Fibroblast of skin of back (primary cell): ENCODE results near the gene MLLT10. TPM values are rescaled to one million over a fixed set of nuclear protein-coding genes. Genes with fewer than 3 reads are reported as not detected.

Source experiments
- DNase-seq: peaks from one replicate; pipeline ENCODE4 v3.0.0-alpha.2; 2013
- polyA plus RNA-seq, 2 experiments: library from polyadenylated mRNA; unstranded; fragments of 120-200 nt; gene quantifications; one replicate each; pipeline ENCODE4 v1.2.1, GENCODE V29; 2013; ENCODE audit not compliant: insufficient read length in 2 of 2

The MLLT10 gene
- polyA plus RNA-seq (2013, experiment 1 of 2; ENCODE audit: insufficient read length) = 15.9 TPM
- 18.2 TPM for polyA plus RNA-seq (2013, experiment 2 of 2; ENCODE audit: insufficient read length)

DNA sequence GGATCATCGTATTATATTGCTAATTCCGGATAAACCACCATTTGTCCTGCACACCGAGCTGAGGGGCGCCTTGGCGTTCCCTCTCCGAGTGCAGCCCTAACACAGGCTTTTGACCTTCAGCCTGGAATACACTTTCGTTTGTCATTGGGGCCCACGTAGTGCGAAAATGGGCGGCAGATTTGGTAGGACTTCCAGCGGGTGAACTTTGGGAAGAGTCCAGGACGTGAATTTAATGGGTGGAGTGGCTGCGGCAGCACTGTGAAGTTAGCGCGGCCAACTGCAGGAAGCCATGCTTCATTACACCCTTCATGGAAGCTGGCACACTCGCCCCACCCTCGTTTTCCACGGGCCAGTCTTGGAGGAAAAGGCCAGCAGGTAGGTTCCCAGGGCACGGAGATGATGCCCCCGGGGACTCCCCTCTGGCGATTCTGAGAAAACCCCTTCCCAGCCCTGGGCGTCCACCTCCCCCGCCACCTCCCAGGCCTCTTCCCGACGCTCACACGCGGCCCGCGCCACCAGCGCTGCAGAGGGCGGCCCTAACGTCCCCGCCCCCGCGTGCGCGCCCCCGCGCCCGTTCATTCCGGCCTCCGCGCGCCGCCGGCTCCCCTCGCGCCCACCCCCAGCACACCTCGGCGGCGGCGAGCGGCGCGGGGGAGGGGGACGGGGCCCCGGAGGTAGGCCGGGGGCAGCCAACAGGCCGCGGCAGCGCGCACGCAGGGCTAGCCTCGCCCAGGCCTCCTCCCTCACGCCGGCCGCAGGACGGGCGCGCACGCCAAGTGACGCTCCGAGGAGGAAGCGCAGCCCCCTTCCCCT lies at the start of gene MLLT10:
Gene MLLT10, plus strand, starts transcription at position 766 of the 813 bp plus-strand sequence. CDS start 413 bp downstream, outside the sequence.
- peak; percentile 97 for DNase-seq

DNA sequence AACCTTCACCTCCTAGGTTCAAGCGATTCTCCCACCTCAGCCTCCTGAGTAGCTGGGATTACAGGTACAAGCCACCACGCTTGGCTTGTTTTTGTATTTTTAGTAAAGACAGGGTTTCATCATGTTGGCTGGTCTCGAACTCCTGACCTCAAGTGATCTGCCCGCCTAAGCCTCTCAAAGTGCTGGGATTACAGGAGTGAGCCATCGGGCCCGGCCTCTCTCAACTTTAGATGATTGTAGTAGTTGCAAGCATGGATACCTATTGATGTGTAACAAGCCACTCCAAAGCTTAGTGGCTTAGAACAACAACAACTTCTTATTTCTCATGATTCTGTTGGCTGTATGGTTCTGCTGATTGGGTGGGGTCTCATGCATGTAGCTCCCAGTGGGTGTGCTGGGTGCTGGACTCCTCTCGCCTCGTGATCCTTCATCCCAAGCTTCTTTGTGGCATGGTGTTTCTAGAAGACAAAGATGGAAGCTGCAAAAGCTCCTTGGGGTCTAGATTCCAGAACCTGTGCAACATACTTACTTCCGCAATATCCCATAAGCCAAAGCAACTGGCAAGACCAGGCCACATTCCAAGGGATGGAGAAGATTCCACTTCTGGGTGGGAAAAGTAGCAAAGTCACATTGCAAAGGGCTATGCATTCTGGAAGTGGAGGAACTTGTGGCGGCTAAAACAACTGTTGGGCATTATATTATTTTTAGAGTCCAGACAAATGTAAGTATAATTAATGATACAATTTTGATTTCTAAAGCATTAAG lies 46.4 kb upstream of the MLLT10 start:
- DNase-seq = no peak

DNA sequence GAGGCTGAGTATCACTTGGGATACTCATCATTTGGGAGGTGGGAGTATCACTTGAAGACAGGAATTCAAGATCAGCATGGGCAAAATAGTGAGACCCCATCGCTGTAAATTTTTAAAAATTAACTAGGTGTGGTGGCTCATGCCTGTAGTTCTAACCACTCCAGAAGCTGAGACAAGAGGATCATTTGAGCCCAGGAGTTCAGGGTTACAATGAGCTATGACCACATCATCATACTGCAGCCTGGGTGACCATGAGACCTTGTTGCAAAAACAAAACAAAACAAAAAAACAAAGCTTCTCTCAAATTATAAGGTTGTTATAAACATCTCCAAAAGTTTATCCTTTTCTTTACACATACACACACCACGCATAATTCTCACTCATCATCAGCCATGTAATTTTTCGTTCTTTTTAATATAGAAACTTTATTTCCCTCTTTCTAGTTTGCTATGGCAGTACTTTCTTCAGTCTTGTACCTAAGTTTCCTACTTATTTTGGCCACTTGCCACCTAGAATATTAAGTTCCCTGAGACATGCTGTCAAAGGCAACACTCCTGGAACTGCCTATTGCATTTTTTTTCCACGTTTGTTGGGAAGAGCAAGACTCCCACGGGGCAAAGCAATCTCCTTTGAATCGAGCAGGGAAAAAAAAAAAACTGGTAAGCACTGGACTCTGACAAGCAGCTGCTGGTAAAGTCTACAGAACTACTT lies 45.6 kb upstream of the MLLT10 start:
- DNase-seq = no peak

DNA sequence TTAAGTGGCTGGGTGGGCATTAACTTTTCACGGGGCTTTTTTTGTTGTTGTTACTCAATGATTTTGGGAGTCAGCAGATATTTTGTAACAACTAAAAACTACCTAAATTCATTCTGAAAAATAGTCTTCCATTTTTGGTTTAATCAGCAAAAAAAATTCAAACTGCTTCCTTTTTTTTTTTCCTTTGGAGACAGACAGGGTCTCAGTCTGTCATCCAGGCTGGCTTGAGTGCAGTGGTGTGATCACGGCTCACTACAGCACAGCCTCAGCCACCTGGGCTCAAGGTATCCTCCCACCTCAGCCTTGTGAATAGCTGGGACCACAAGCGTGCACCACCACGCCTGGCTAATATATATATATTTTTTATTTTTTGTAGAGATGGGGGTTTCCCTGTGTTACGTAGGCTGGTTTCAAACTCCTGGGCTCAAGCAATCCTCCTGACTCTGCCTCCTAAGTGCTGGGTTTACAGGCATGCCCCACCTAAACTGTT lies 45.0 kb upstream of the MLLT10 start:
- DNase-seq = no peak

DNA sequence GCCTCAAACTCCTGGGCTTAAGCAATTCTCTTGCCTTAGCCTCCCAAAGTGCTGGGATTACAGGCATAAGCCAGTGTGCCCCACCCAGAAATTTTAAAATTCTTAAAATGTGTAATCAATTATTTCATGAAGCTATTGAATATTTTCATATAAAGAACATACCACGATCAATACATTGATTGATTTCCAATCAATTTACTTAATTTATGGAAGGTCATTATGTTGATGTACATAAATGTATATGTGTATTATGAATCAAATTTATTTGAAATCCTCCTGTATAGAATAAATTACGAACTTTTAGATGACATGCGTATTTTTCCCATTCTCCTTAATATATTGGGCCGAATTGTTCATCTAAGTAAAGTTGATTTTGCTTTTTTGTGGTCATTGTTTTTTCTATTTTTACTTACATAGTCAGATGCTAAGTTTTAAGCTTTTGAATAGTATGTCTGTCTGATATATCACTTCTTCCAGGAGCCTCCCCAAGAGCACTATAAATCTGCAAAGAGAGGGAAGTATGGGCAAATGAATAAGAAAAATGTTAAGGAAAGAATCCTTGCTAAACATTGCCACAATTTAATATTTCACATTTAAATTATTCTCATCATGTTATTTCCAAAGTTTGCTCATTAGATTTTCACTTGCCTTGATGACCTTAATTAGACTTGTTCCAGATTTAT lies 43.9 kb upstream of the MLLT10 start:
- DNase-seq = no peak

DNA sequence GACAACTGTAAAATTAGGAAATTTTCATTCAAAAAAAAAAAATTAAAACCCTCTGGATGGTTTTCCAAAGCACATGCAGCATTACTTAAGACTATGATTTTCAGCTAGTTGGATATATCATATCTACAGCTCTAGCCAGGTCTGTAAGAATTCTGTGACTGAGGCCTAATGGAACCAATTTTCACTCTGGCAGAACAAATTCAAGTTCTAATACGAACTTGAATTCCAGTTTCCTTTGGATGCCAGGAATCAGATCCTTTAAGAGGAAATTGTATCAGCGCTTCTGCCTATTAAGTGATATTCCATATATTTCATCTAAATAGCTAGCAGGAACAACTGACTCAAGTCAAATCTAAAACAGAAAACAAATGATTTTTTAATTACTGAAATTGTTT lies 43.3 kb upstream of the MLLT10 start:
- DNase-seq = no peak

DNA sequence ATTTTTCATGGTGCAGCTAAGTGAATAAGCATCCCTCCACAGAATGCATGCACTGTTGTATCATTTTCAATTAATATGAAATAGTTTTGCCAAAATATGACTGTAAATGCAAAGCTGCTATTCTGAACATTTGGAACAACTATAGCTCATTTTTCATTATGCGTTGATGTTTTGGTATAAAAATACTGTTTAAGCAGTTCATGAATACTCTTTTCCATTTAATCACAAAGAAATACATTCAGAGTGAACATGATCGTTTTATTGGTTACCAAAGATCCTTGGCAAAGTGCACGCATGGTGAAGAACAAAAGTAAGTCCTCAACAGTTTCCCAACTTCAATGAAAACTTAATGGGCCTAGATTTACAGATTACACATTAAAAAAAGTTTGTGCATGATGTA lies 41.6 kb upstream of the MLLT10 start:
- no peak for DNase-seq

DNA sequence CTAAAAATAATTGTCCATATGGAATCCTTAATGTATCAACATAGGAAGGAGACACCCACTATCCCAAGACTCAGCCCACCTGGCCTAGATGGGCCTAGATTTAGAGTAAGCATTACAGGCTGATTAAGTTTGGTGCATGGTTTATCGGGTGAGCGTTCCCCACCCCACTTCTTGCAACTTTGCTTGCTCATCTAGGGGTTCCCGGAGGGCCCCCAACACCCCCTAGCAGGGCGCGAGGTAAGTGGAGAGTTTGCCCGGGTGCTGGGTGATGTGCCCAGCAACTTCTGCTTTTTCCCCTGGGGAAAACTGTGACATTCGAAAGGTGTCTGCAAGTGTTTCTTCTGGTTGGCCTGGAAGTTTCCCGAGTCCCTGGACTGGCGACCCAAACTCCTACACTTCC lies 40.2 kb upstream of the MLLT10 start:
- no peak for DNase-seq

DNA sequence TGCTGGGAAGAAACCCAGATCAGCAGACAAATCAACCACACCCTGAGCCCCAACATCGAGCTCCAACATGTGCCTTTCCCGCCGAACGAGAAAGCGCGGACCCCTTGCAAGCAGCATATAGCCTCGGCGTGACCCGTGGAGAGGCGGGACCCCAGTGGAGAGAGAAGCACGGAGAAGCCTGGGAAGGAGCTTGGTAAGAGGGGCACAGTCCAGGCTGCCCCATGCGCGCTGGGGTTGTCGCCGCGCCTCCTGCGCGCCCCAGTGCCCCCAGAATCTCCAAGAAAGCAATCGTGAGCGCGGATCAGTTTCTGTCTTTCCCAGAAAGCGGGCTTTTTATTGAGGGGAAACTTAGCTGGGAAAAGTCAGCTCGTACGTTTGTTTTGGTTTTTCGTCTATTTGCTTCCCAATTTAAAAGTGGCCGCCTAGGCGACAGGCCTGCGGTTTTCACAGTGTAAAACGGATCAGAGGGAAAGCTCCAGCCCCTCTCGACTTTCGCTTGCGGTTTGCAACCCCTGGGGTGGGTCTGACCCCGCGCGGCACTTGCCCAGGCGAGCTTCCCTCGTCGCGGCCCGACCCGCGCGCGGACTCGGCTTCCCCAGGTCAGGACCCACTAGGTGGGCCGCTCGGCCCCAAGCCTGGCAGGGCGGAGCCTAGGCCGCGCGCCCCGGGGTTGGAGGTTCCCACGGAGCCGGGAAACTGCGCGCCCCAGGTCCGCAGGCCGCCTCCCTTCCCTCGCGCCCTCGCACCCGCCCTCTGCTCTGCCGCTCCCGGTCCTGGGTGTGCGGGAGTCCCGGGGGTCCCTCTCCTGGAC lies 39.6 kb upstream of the MLLT10 start:
- no peak for DNase-seq

DNA sequence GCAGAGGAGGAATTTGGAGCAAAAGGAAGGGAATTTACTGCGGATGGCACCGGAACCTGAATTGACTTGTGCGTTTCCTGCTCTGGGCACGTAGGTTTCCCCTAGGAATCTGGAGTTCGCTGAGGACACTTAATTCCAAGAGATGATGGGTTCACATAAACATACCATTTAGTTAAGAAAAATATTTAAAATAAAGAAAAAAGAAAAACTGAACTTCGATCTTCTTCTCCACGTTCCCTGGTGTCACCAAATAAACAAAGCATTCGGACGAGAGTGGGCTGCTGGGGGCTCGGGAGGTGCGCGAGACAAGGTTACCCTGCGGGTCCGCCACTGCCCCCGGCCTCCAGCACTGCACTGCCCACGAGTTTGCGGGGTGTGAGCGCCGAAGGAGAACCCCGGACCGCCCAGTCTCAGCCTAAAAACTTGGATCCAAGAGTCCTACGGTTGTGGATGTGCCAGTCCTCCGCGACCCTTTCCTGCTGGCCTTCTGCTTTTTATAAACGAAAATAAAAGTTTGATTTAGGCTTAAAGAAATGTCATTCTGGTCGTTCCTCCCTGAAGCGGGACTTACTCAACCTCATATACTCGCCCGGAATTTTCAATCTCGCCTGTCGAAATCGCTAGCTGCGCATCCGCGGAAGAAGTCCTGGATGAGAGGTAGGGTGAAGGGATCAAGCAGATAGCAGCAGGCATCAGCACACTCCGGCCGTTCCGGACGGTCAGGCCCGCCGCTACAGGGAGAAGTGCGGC lies 38.9 kb upstream of the MLLT10 start:
- DNase-seq = no peak

DNA sequence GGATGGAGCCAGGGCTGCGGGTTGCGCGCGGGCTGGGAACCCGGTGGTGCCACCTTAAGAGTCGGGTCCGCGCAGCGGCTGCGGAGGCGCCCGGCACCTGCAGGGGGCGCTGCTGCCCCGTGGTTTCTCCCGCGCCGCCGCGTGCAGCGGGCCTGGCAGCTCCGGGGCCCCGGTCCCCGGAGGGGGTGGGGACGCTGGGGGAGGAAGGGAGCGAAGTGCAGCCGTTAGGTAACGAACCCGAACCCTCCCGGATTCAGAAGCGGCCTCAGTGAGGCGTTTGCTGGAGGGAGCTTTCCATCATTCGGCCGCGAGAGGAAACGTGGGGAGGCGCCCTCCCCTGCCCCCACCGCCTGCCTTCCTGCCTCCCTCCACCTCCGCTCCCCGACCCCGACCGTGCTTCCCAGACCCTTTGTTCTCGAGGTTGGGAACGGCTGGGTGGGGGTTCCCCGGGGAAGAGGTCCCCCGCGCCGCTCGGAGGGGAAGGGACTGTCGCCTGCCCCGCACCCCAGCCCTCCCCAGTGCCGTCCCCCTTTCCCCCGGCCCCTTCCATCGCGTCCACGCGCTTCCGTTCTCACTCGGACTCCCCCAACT lies 38.2 kb upstream of the MLLT10 start:
- DNase-seq = peak; percentile 81

DNA sequence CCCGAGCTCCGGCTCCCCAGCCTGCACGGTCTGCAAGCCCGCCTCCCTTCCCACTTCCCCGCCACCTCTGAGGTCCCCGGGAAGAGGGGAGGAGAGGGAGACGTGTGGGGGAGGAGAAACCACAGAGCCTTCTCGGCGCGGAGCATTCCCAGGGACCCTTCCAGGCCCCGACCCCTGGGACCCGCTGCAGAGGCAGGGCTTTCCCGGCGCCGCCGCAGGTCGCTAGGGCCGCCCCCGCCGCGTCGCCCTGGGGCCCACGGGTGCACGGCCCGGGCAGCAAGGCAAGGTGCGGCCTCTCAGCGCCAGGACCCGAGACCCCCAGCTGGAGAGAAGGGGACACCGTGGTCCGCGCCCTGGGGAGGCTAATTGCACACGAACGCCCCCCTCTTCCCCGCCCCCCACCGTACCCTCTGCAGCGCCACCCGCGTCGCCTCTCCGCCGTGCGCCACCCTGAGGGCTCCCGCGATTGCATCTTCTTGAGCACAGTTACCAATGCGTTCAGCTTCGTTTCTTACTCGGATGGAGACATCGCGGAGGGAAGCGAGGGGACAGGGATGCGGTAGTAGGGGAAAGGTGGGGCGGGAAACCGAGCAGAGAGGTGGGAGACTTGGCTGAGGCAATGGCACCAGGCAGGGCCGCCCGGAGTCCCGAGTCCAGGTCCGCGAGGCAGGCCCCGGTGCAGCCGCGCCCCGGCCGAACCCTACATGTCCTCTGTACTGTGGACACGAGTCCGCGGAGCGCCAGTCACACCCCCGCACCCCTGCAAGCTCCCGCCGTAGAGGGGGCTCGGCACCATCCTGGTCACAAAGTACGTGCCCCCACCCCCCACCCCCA lies 37.5 kb upstream of the MLLT10 start:
- peak; percentile 54 for DNase-seq

DNA sequence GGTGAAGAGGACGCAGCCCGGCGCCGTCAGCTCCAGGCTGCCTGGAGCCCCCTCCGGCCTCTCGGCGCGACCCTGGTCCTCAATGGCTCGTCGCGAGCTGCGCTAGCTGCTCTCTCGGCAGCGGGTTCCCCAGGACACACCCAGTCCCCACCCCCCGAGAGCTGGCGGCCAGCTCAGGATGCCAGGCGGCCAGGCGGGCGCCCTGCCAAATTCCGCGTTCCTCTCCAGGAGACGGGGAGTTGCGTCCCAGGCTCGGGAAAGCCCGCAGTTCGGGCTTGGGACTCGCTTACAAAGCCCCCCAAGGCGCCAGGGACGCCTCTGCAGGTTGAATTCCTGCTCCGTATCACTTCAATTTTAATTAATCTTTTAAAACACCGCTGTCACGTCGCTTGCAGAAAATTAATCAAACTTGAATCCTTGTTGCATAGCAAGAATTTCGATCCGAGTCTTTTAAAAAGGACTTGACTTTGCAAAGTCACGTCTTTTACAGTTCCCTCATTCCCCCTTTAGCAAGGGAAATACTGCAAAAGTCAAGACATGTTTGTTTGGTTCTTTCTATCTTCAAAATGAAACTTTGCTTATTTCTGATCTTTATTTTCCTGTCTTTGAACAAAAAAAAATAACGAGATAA lies 36.7 kb upstream of the MLLT10 start:
- DNase-seq = peak; percentile 87

DNA sequence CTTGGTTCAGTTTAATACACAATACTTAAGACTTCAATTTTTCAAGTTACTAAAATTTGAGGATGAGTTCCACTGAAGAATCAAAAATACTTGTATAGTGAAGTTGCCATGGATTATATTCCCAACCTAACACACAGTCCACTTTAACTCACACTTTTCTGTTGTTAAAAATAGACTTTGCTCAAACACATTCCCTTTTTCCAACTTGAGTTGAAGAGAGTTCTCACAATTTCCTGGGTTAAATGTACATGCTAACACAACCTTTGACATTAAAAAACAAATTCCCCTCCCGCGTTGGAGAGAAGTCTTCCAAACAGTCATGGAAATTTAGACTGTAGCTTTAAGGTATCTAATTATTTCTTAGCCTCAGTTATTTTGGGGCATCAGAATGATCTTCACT lies 35.7 kb upstream of the MLLT10 start:
- DNase-seq = no peak

DNA sequence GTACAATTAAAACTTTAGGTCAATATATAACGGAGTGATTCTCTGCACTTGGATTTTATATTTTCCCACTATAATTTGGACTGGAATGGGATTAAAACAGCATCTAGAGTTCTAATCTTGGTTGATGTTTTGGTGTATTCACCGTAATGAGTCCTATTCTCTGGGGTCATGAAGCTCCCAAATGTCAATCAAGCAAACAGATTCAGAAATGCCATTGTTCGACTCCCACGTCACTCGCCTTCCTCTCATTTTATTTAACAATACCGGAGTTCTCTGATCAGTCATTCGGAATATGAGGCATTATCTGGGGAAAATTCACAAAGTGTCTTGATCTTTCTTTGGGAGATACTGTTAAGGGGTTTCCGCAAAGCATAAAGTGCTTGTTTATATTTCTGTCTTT lies 35.0 kb upstream of the MLLT10 start:
- no peak for DNase-seq

DNA sequence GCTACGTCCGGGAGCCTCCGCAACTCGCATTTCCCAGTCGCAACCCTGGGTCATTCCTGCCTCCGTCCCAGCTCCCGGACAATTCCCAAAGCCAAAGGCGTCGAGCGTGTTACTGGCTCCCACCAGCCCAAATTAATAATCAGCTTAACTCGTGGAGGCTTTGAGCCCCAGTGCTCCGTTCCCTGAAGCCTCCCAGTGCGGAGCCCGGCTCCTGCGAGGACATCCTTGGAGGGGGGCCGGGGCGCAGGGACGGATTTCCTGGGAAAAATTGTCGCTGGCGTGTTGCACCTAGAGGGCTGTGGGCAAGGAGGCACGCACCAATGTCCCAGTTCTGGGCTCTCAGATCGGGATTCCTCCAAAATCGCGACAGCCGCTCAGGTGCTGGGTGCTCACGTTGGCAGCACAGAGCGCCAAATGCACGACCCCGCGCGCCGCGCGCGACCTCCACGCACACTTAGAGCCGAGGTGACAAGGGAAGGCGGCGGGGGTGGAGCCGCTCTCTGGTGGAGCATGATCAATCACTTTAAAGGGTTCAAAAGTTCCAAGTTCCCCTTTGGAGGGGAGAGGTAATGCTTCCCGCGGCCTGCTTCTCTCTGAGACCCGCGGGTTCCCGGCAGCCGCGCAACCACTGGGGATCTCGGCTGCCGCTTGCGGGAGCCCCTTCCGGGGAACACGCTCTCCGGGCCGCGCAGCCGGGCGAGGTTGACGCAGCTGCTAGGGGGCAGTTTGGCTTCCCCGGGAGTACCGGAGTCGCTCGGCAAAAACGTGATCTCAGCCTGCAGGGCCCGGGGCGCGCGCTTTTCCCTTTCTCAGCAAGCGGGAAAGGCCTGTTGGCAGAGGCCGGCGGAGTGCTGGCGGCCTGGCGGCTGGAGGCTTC lies 34.1 kb upstream of the MLLT10 start:
- DNase-seq = no peak

DNA sequence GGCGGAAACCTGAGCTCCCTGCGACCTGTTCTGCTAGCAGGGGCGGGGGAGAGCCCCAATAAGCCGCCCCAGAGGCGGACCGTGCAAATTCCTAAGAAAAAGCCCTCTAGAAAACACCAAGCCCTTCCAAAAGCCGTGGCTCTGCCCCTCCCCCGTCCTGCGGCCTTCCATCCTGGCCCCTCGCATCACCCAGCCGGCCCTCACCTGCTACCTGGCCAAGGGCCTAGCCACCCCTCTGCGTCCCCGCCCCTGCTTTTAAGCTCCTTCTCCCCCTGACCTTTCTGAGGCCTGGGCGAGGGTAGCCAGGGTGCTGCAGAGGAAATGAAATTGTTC lies 33.5 kb upstream of the MLLT10 start:
- no peak for DNase-seq

DNA sequence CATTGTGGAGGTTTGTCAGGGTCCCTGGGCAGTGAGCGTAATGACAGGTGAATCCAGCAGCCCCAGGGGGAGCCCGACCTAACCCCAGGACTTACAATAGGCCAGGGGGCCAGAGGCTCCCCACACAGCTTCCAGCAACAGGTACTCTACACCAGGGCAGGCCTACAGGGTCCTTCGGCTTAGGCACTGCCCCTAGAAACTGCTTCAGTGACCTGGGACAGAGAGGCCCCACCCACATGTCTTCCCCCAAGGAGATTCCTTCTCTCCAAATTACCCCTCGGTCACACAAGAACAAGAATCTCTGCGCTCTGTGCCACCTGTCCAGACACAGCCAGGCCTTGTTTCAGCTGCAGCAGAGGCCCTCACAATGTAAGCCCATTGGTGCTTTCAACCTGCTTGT lies 32.9 kb upstream of the MLLT10 start:
- no peak for DNase-seq
